CD14-positive monocyte (primary cell): Measurements from ENCODE around the gene ARRB1. TPM values are rescaled to one million over a fixed set of nuclear protein-coding genes. Genes with fewer than 3 reads are reported as not detected.

Experiments
- DNase-seq, 3 donors: peaks; one replicate each; pipeline ENCODE4 v3.0.0-alpha.2; 2011 to 2022
- H2AFZ ChIP-seq: 2 replicates; pipeline ENCODE4 v1.6.0; 2012; ENCODE audit warnings: mild to moderate bottlenecking, low read depth, low read length, inconsistent platforms; ENCODE audit not compliant: insufficient read depth, poor library complexity, severe bottlenecking
- H3K27ac ChIP-seq, 2 donors: 1 replicate in 1 of 2; 2 replicates in 1 of 2; pipeline ENCODE4 v1.5.1; 2012 to 2013; ENCODE audit warnings: low read length in 2 of 2, control low read depth in 1 of 2, inconsistent platforms in 1 of 2, low read depth in 1 of 2, mild to moderate bottlenecking in 1 of 2
- H3K27me3 ChIP-seq, 2 donors: one replicate each; pipeline versions ENCODE4 v1.6.0 to v1.6.1; 2011 to 2013; ENCODE audit warnings: low read length in 2 of 2; ENCODE audit not compliant: control insufficient read depth in 2 of 2, insufficient read depth in 2 of 2
- H3K36me3 ChIP-seq, 2 donors: replicated peaks in 1 of 2; 1 replicate in 1 of 2; 2 replicates in 1 of 2; pipeline versions ENCODE4 v1.5.1 to v1.6.1; 2012 to 2013; ENCODE audit warnings: low read length in 2 of 2, control low read depth in 1 of 2, inconsistent platforms in 1 of 2, mild to moderate bottlenecking in 1 of 2; ENCODE audit not compliant: insufficient read depth in 2 of 2, control insufficient read depth in 1 of 2
- H3K4me1 ChIP-seq, 2 donors: 1 replicate in 1 of 2; 2 replicates in 1 of 2; pipeline versions ENCODE4 v1.5.1 to v1.6.1; 2012 to 2013; ENCODE audit warnings: low read length in 2 of 2, control low read depth in 1 of 2, inconsistent platforms in 1 of 2, mild to moderate bottlenecking in 1 of 2, moderate library complexity in 1 of 2; ENCODE audit not compliant: insufficient read depth in 2 of 2, control insufficient read depth in 1 of 2
- H3K4me2 ChIP-seq: replicated peaks from 2 replicates; pipeline ENCODE3; 2012; ENCODE audit warnings: low read length, moderate library complexity, mild to moderate bottlenecking; ENCODE audit not compliant: poor library complexity, severe bottlenecking; ENCODE audit errors: extremely low read depth
- H3K4me3 ChIP-seq, 3 experiments: fragments of 200-600 bp in 1 of 3; sonication (generic) in 1 of 3; replicated peaks in 1 of 3; 1 replicate in 2 of 3; 2 replicates in 1 of 3; pipeline ENCODE4 v1.5.1; 2011 to 2013; ENCODE audit warnings: low read length in 3 of 3, mild to moderate bottlenecking in 3 of 3, control low read depth in 2 of 3, low read depth in 2 of 3, inconsistent platforms in 1 of 3, moderate library complexity in 1 of 3
- H3K79me2 ChIP-seq: 2 replicates; pipeline ENCODE4 v1.6.0; 2012; ENCODE audit warnings: mild to moderate bottlenecking, control low read depth, inconsistent platforms, low read length, moderate library complexity; ENCODE audit not compliant: insufficient read depth
- H3K9ac ChIP-seq: 2 replicates; pipeline ENCODE4 v1.6.0; 2017; ENCODE audit warnings: low read length, mild to moderate bottlenecking; ENCODE audit not compliant: insufficient read depth, poor library complexity, severe bottlenecking
- H3K9me3 ChIP-seq, 2 donors: replicated peaks in 1 of 2; 1 replicate in 1 of 2; 2 replicates in 1 of 2; pipeline versions ENCODE4 v1.5.1 to v1.6.1; 2012 to 2013; ENCODE audit warnings: low read length in 2 of 2, control low read depth in 1 of 2; ENCODE audit not compliant: control insufficient read depth in 1 of 2, insufficient read depth in 1 of 2
- H4K20me1 ChIP-seq: 2 replicates; pipeline ENCODE4 v1.6.0; 2012; ENCODE audit warnings: mild to moderate bottlenecking, low read length, control low read depth, moderate library complexity; ENCODE audit not compliant: insufficient read depth
- H3K27ac Mint-ChIP-seq, 7 donors: one replicate each; pipeline ENCODE4 v1.8.0; 2020; ENCODE audit warnings: mild to moderate bottlenecking in 7 of 7, mixed read lengths in 7 of 7, moderate library complexity in 6 of 7, inconsistent platforms in 2 of 7
- H3K27me3 Mint-ChIP-seq, 3 donors: one replicate each; pipeline ENCODE4 v1.8.0; 2021 to 2022; ENCODE audit warnings: low read depth in 3 of 3, mild to moderate bottlenecking in 3 of 3, mixed read lengths in 3 of 3, moderate library complexity in 3 of 3, inconsistent platforms in 1 of 3
- H3K36me3 Mint-ChIP-seq, 2 donors: one replicate each; pipeline ENCODE4 v1.8.0; 2020; ENCODE audit warnings: mixed read lengths in 2 of 2, inconsistent platforms in 1 of 2, mild to moderate bottlenecking in 1 of 2
- H3K4me1 Mint-ChIP-seq: one replicate; pipeline ENCODE4 v1.8.0; 2020; ENCODE audit warnings: mild to moderate bottlenecking, mixed read lengths
- H3K4me3 Mint-ChIP-seq, 2 donors: one replicate each; pipeline ENCODE4 v1.8.0; 2020; ENCODE audit warnings: mild to moderate bottlenecking in 2 of 2, mixed read lengths in 2 of 2, moderate library complexity in 1 of 2
- H3K9me3 Mint-ChIP-seq, 7 donors: one replicate each; pipeline ENCODE4 v1.8.0; 2020 to 2022; ENCODE audit warnings: mixed read lengths in 7 of 7, mild to moderate bottlenecking in 6 of 7, moderate library complexity in 6 of 7, inconsistent platforms in 2 of 7
- WGBS: methylation state at CpG from one replicate; pipeline ENCODE4 v1.1.5; 2013; ENCODE audit warnings: missing lambda C conversion rate; ENCODE audit not compliant: insufficient coverage; 5-methylcytosine and 5-hydroxymethylcytosine counted together
- intact Hi-C, 2 donors: fragments of 100-400 bp; cut with micrococcal nuclease; formaldehyde crosslinking; loops; one replicate each; pipeline versions ENCODE4 v1.15.0 to v1.15.1; 2023
- polyA plus RNA-seq, 3 donors: library from polyadenylated mRNA; depleted of rRNA in 1 of 3; unstranded in 2 of 3; stranded (reverse) in 1 of 3; fragments of 300-500 nt in 2 of 3; fragments of >200 nt in 1 of 3; fragmentation: Illumina TruSeq in 2 of 3; gene quantifications; 1 replicate in 2 of 3; 2 replicates in 1 of 3; pipeline ENCODE4 v1.2.3, GENCODE V29; 2012 to 2021
- TF ChIP-seq, protein P1 (sequence below): fragments of 200-600 bp; IDR thresholded peaks from one replicate; pipeline ENCODE4 v1.8.0; 2022; ENCODE audit warnings: antibody characterized with exemption, mild to moderate bottlenecking

ARRB1 gene
- polyA plus RNA-seq, 3 donors = 52.6 to 114 (median 66.5) TPM

DNA sequence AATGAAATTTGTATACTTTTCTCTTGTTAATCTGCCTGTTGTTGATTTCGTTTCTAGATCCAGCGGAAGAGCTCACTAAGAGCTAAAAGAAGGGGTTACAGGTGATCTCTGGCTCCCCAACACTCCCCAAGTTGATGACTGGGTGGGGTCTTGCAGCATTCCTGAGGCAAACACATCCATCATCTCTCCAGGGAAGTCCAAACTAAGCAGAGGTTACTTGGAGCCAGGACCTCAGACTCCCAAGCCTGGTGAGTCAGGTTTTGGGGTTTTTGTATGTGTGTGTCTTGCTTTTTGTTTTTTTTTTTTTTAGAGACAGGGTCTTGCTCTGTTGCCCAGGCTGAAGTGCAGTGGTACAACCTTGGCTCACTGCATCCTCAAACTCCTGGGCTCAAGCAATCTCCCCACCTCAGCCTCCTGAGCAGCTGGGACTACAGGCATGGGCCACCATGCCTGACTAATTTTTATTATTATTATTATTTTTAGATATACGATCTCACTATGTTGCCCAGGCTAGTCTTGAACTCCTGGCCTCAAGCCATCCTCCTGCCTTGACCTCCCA is 36.4 kb upstream of the ARRB1 start:
- Histone ChIP-seq H3K4me1 (peaks cover 25 to 27% of the 10 kb centered on the region in 2 donors), H3K79me2 (no peaks in the 10 kb centered on the region), H4K20me1 (peaks cover 5% of the 10 kb centered on the region), H3K9me3 (no peaks in the 10 kb centered on the region), H3K9ac (no peak overlapping the region), H3K27ac (no peak overlapping the region), H3K4me3 (no peak overlapping the region), H2AFZ (no peak overlapping the region), H3K27me3 (no peaks in the 10 kb centered on the region), H3K36me3 (no peaks in the 10 kb centered on the region), H3K4me2 (no peak overlapping the region)
- Mint-ChIP-seq H3K4me3 (no peak overlapping the region), H3K27ac (no peak overlapping the region), H3K36me3 (no peaks in the 10 kb centered on the region), H3K9me3 (no peaks in the 10 kb centered on the region), H3K4me1 (peaks cover 17% of the 10 kb centered on the region), H3K27me3 (peaks cover 2 to 5% (median 4%) of the 10 kb centered on the region in 3 donors)
- WGBS = no CpG with 5 or more reads among the region's 3 CpGs
- DNase-seq = no peak
- intact Hi-C loops = loop anchor here (2.0 kb wide), 1 partner anchor 145 kb away; no protein-coding TSS in a partner anchor
- TF ChIP-seq, protein P1, sequence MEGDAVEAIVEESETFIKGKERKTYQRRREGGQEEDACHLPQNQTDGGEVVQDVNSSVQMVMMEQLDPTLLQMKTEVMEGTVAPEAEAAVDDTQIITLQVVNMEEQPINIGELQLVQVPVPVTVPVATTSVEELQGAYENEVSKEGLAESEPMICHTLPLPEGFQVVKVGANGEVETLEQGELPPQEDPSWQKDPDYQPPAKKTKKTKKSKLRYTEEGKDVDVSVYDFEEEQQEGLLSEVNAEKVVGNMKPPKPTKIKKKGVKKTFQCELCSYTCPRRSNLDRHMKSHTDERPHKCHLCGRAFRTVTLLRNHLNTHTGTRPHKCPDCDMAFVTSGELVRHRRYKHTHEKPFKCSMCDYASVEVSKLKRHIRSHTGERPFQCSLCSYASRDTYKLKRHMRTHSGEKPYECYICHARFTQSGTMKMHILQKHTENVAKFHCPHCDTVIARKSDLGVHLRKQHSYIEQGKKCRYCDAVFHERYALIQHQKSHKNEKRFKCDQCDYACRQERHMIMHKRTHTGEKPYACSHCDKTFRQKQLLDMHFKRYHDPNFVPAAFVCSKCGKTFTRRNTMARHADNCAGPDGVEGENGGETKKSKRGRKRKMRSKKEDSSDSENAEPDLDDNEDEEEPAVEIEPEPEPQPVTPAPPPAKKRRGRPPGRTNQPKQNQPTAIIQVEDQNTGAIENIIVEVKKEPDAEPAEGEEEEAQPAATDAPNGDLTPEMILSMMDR = no peak

DNA sequence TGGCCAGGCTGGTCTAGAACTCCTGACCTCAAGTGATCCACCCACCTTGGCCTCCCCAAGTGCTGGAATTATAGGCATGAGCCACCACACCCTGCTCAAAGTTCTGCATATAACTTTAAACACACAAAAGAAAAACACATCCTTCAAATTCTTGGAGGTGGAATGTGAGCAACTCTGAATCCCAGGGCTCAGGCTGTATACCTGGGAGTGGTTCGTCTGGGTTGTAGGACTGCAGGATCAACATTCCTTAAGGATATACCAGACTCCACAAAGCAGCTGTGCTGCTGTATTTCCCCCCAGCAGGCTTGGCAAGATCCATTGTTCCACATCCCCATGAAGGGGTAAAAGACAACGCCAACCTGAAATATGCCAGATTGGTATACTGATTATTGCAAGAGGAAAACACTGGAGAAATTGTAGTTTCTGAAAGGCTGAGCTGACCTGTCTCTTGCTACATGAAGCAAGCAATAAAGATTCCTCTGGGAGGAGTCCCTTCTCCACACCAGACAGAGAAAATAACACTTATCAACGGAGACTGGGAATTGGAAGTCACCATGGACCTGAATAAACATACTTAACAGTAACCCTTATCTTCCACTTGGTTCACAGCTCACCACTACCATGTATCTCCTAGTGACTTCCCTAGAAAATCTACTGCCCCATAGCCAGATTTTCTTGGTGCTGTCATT is 35.6 kb upstream of the ARRB1 start:
- TF ChIP-seq, protein P1 = no peak
- Mint-ChIP-seq H3K27ac (no peak overlapping the region), H3K4me1 (peaks cover 20% of the 10 kb centered on the region), H3K36me3 (no peaks in the 10 kb centered on the region), H3K9me3 (no peaks in the 10 kb centered on the region), H3K27me3 (peaks cover 2 to 5% (median 4%) of the 10 kb centered on the region in 3 donors), H3K4me3 (no peak overlapping the region)
- Histone ChIP-seq H2AFZ (no peak overlapping the region), H3K9me3 (no peaks in the 10 kb centered on the region), H3K27me3 (no peaks in the 10 kb centered on the region), H3K4me1 (peaks cover 31 to 34% of the 10 kb centered on the region in 2 donors), H4K20me1 (peaks cover 5% of the 10 kb centered on the region), H3K27ac (no peak overlapping the region), H3K4me2 (no peak overlapping the region), H3K9ac (no peak overlapping the region), H3K79me2 (no peaks in the 10 kb centered on the region), H3K4me3 (no peak overlapping the region), H3K36me3 (no peaks in the 10 kb centered on the region)
- intact Hi-C loops = no loop called here
- no peak for DNase-seq
- 86% methylated on average over 1 of the region's 3 CpGs for WGBS
